ENCODE results near the gene RUNDC1. TPM values are rescaled to one million over a fixed set of nuclear protein-coding genes. Genes with fewer than 3 reads are reported as not detected.

The RUNDC1 gene
- total and polyA plus RNA-seq, 2 donors (not counting 1 experiment from before 2014, with no cell fraction given): 8.0 to 8.8 TPM

GRCh38 chr17:43040655-43041054, 60.3 kb downstream of the RUNDC1 start:
- Histone ChIP-seq H2AFZ (ENCODE audit: low read length) (no peak overlapping the region), H4K20me1 (ENCODE audit: control insufficient read depth, extremely low read depth, insufficient read depth, low read length) (no peaks in the 10 kb centered on the region), H3K4me3 (replicated peaks in 1 of 4; ENCODE audit: control extremely low read depth in 1 of 4, insufficient read depth in 1 of 4, low read depth in 3 of 4, low read length in 4 of 4) (no peak overlapping the region), H3K79me2 (ENCODE audit: control insufficient read depth, insufficient read depth, low read length) (no peaks in the 10 kb centered on the region), H3K27ac (ENCODE audit: insufficient read depth, low read length) (no peak overlapping the region), H3K4me2 (ENCODE audit: extremely low read depth, insufficient read depth, low read length) (no peak overlapping the region), H3K4me1 (ENCODE audit: control insufficient read depth, extremely low read depth, insufficient read depth, low read length) (no peaks in the 10 kb centered on the region), H3K36me3 (ENCODE audit: control insufficient read depth, insufficient read depth, low read length) (no peaks in the 10 kb centered on the region), H3K9me3 (ENCODE audit: control insufficient read depth, insufficient read depth, low read depth, low read length) (no peaks in the 10 kb centered on the region), H3K27me3 (ENCODE audit: control insufficient read depth, insufficient read depth, low read length) (no peaks in the 10 kb centered on the region), H3K9ac (ENCODE audit: insufficient read depth, low read length) (no peak overlapping the region)
- no peak for TF ChIP-seq EZH2 (IDR thresholded peaks at IDR 0.05; ENCODE audit: low read length, missing control alignments)
- no peak for DNase-seq (ENCODE audit: low read depth in 2 of 2)

GRCh38 chr17:43042025-43042628, 61.8 kb downstream of the RUNDC1 start:
- H3K27me3 ChIP-seq (ENCODE audit: control insufficient read depth, insufficient read depth, low read length): no peaks in the 10 kb centered on the region
- no peak overlapping the region for H3K27ac ChIP-seq (ENCODE audit: insufficient read depth, low read length)
- H3K4me1 ChIP-seq (ENCODE audit: control insufficient read depth, extremely low read depth, insufficient read depth, low read length): no peaks in the 10 kb centered on the region
- TF ChIP-seq CTCF (conservative IDR thresholded peaks at IDR 0.05 in 1 of 2, IDR thresholded peaks at IDR 0.05 in 1 of 2; ENCODE audit: low read depth in 1 of 2, low read length in 2 of 2): no peak
- TF ChIP-seq EZH2 (IDR thresholded peaks at IDR 0.05; ENCODE audit: low read length, missing control alignments): no peak
- no peak overlapping the region for H3K4me2 ChIP-seq (ENCODE audit: extremely low read depth, insufficient read depth, low read length)
- no peaks in the 10 kb centered on the region for H3K79me2 ChIP-seq (ENCODE audit: control insufficient read depth, insufficient read depth, low read length)
- no peak overlapping the region for H3K4me3 ChIP-seq (replicated peaks in 1 of 4; ENCODE audit: control extremely low read depth in 1 of 4, insufficient read depth in 1 of 4, low read depth in 3 of 4, low read length in 4 of 4)
- DNase-seq (ENCODE audit: low read depth in 2 of 2): peak in 1 of 2 donors; percentile 17
- no peak overlapping the region for H2AFZ ChIP-seq (ENCODE audit: low read length)
- no peaks in the 10 kb centered on the region for H3K9me3 ChIP-seq (ENCODE audit: control insufficient read depth, insufficient read depth, low read depth, low read length)
- H3K9ac ChIP-seq (ENCODE audit: insufficient read depth, low read length): no peak overlapping the region
- no peaks in the 10 kb centered on the region for H3K36me3 ChIP-seq (ENCODE audit: control insufficient read depth, insufficient read depth, low read length)
- H4K20me1 ChIP-seq (ENCODE audit: control insufficient read depth, extremely low read depth, insufficient read depth, low read length): no peaks in the 10 kb centered on the region

Other genes starting within 250 kb of the RUNDC1 start
- 16.4 and 28.6 TPM in 2 replicates for gene EZH1, start 235.5 kb upstream of the RUNDC1 start, total RNA-seq
- gene EZH1, start 235.5 kb upstream of the RUNDC1 start, polyA plus RNA-seq: 23.6 and 31.9 TPM in 2 replicates
- 0.17 and 0.26 TPM in 2 replicates for gene RAMP2, start 219.3 kb upstream of the RUNDC1 start, total RNA-seq
- gene RAMP2, start 219.3 kb upstream of the RUNDC1 start, polyA plus RNA-seq: 0.17 and 0.45 TPM in 2 replicates
- 43.6 and 44.7 TPM in 2 replicates for gene VPS25, start 207.1 kb upstream of the RUNDC1 start, total RNA-seq
- 92.7 and 121 TPM in 2 replicates for gene VPS25, start 207.1 kb upstream of the RUNDC1 start, polyA plus RNA-seq
- gene WNK4, start 200.0 kb upstream of the RUNDC1 start, total RNA-seq: under 0.01 and 0.51 TPM in 2 replicates
- gene WNK4, start 200.0 kb upstream of the RUNDC1 start, polyA plus RNA-seq: 0.35 and 0.84 TPM in 2 replicates
- gene COA3, start 181.9 kb upstream of the RUNDC1 start, total RNA-seq: 53.5 and 59.8 TPM in 2 replicates
- 80.3 and 97.1 TPM in 2 replicates for gene COA3, start 181.9 kb upstream of the RUNDC1 start, polyA plus RNA-seq
- 0.26 and 0.66 TPM in 2 replicates for gene CNTD1, start 181.7 kb upstream of the RUNDC1 start, total RNA-seq
- gene CNTD1, start 181.7 kb upstream of the RUNDC1 start, polyA plus RNA-seq: 0.14 TPM in 1 of 2 replicates, not detected in the other
- gene BECN1, start 156.3 kb upstream of the RUNDC1 start, total RNA-seq: 97.3 and 150 TPM in 2 replicates
- 87.4 and 90.4 TPM in 2 replicates for gene BECN1, start 156.3 kb upstream of the RUNDC1 start, polyA plus RNA-seq
- gene PSME3, start 147.2 kb upstream of the RUNDC1 start, total RNA-seq: 44.9 and 50.7 TPM in 2 replicates
- gene PSME3, start 147.2 kb upstream of the RUNDC1 start, polyA plus RNA-seq: 133 and 177 TPM in 2 replicates
- 0.26 and 0.33 TPM in 2 replicates for gene AOC2, start 136.0 kb upstream of the RUNDC1 start, total RNA-seq
- gene AOC2, start 136.0 kb upstream of the RUNDC1 start, polyA plus RNA-seq: 0.09 and 0.12 TPM in 2 replicates
- gene AOC3, start 129.4 kb upstream of the RUNDC1 start, total RNA-seq: 0.17 and 0.26 TPM in 2 replicates
- gene AOC3, start 129.4 kb upstream of the RUNDC1 start, polyA plus RNA-seq: 0.23 and 3.5 TPM in 2 replicates
- not detected in 2 replicates for gene G6PC1, start 79.8 kb upstream of the RUNDC1 start, total RNA-seq
- gene G6PC1, start 79.8 kb upstream of the RUNDC1 start, polyA plus RNA-seq: not detected in 2 replicates
- 17.7 and 21.6 TPM in 2 replicates for gene AARSD1, start 16.1 kb upstream of the RUNDC1 start, total RNA-seq
- 37.3 and 51.2 TPM in 2 replicates for gene AARSD1, start 16.1 kb upstream of the RUNDC1 start, polyA plus RNA-seq
- 0.17 TPM in 1 of 2 replicates, not detected in the other for gene PTGES3L, start 485 bp upstream of the RUNDC1 start, total RNA-seq
- gene PTGES3L, start 485 bp upstream of the RUNDC1 start, polyA plus RNA-seq: 0.24 and 1.7 TPM in 2 replicates
- gene RPL27, start 17.9 kb downstream of the RUNDC1 start, total RNA-seq: 902 and 1,145 TPM in 2 replicates
- 3,313 and 3,346 TPM in 2 replicates for gene RPL27, start 17.9 kb downstream of the RUNDC1 start, polyA plus RNA-seq
- 31.3 and 34.5 TPM in 2 replicates for gene IFI35, start 26.2 kb downstream of the RUNDC1 start, total RNA-seq
- 33.4 and 52.0 TPM in 2 replicates for gene IFI35, start 26.2 kb downstream of the RUNDC1 start, polyA plus RNA-seq
- 259 and 297 TPM in 2 replicates for gene VAT1, start 41.8 kb downstream of the RUNDC1 start, total RNA-seq
- 234 and 362 TPM in 2 replicates for gene VAT1, start 41.8 kb downstream of the RUNDC1 start, polyA plus RNA-seq
- gene RND2, start 44.7 kb downstream of the RUNDC1 start, total RNA-seq: 0.77 and 0.99 TPM in 2 replicates
- 0.54 and 0.95 TPM in 2 replicates for gene RND2, start 44.7 kb downstream of the RUNDC1 start, polyA plus RNA-seq
- gene BRCA1, start 144.8 kb downstream of the RUNDC1 start, total RNA-seq: 5.1 and 9.9 TPM in 2 replicates
- gene BRCA1, start 144.8 kb downstream of the RUNDC1 start, polyA plus RNA-seq: 7.5 and 18.3 TPM in 2 replicates
- gene NBR1, start 190.6 kb downstream of the RUNDC1 start, total RNA-seq: 93.2 and 134 TPM in 2 replicates
- gene NBR1, start 190.6 kb downstream of the RUNDC1 start, polyA plus RNA-seq: 82.9 and 91.8 TPM in 2 replicates
- 0.77 and 1.5 TPM in 2 replicates for gene TMEM106A, start 231.3 kb downstream of the RUNDC1 start, total RNA-seq
- 6.7 and 9.3 TPM in 2 replicates for gene TMEM106A, start 231.3 kb downstream of the RUNDC1 start, polyA plus RNA-seq
- gene CCDC200, start 248.1 kb downstream of the RUNDC1 start, total RNA-seq: not detected in 2 replicates
- not detected in 2 replicates for gene CCDC200, start 248.1 kb downstream of the RUNDC1 start, polyA plus RNA-seq